Activated T-cell treated with anti-CD3 and anti-CD28 coated beads, Interleukin-2, amount 50 U/mL, for 72 hours (primary cell): ENCODE measurements around the gene RAB5B. TPM values are rescaled to one million over a fixed set of nuclear protein-coding genes. Genes with fewer than 3 reads are reported as not detected.

ENCODE experiments used
- ATAC-seq, 2 donors: fragments of 150-1000 bp; cut with Tn5 transposase; replicated peaks in 1 of 2; 2 replicates each; pipeline ENCODE4 v1.10.0; 2021; ENCODE audit warnings: moderate library complexity in 2 of 2, mild to moderate bottlenecking in 1 of 2
- DNase-seq, 2 donors: peaks; one replicate each; pipeline ENCODE4 v3.0.0; 2021 to 2022; ENCODE audit warnings: mixed read lengths in 1 of 2
- H3K27ac Mint-ChIP-seq: one replicate; pipeline ENCODE4 v1.8.0; 2022; ENCODE audit warnings: mild to moderate bottlenecking, moderate library complexity, mixed read lengths
- H3K27me3 Mint-ChIP-seq: one replicate; pipeline ENCODE4 v1.8.0; 2022; ENCODE audit warnings: low read depth, mixed read lengths
- H3K36me3 Mint-ChIP-seq, 2 donors: one replicate each; pipeline ENCODE4 v1.8.0; 2022; ENCODE audit warnings: mixed read lengths in 2 of 2, mild to moderate bottlenecking in 1 of 2; ENCODE audit not compliant: insufficient read depth in 2 of 2
- H3K4me1 Mint-ChIP-seq: one replicate; pipeline ENCODE4 v1.8.0; 2022; ENCODE audit warnings: low read depth, mixed read lengths
- H3K4me3 Mint-ChIP-seq, 2 donors: one replicate each; pipeline ENCODE4 v1.8.0; 2022; ENCODE audit warnings: mild to moderate bottlenecking in 2 of 2, mixed read lengths in 2 of 2, moderate library complexity in 2 of 2
- H3K9me3 Mint-ChIP-seq, 2 donors: one replicate each; pipeline ENCODE4 v1.8.0; 2022; ENCODE audit warnings: mixed read lengths in 2 of 2
- total RNA-seq, 2 donors: library from RNA; stranded (reverse); gene quantifications; one replicate each; pipeline ENCODE4 v1.2.3, GENCODE V29; 2022

The RAB5B gene, protein sequence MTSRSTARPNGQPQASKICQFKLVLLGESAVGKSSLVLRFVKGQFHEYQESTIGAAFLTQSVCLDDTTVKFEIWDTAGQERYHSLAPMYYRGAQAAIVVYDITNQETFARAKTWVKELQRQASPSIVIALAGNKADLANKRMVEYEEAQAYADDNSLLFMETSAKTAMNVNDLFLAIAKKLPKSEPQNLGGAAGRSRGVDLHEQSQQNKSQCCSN
- 10 to 100 TPM; 49.4 to 56.6 TPM for total RNA-seq

DNA sequence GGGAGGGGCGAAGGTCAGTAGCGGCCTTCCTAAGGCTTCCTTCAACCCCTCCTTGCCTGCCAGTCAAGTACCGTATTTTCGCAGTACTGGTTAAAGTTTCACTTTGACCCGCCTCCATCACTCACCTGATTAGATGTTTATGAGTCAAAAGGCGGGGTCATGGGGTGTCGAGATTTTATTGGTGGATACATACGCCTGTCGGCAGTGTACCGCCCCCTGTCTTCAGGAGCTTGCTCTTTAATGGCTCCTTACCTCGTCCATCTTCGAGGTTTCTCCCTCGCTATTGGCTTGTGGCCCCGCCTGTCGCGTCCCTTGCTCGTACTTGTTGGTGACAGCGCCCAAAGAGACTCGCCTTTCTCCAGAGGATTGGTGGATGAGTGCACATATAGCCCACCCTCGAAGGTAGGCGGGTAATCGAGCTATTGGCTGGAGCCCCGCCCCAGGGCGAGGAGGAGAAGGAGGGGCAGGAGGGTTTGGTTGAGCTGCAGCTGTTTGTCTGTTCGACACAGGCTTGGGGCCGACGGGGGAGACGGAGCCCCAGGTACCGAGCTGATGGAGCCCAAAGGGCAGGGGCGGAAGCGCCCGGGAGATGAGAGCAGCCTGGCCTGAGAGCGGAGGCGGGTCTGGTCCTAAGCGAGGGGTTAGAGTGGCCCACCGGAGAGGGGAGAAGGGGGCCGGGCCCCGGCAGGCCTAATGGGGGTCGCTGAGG is at the start of gene RAB5B:
Gene RAB5B, plus strand, starts transcription at position 480 of the 709 bp plus-strand sequence. CDS start 12,883 bp downstream, outside the sequence.
- Mint-ChIP-seq H3K9me3 (no peaks in the 10 kb centered on the region), H3K27ac (no peak within 1 kb of the TSS), H3K36me3 (peaks cover 1 to 8% of the 10 kb centered on the region in 2 donors), H3K4me1 (peaks cover 11% of the 10 kb centered on the region), H3K4me3 (no peak within 1 kb of the TSS), H3K27me3 (no peaks in the 10 kb centered on the region)
- ATAC-seq (peak; percentile 91 to 92), DNase-seq (peak; percentile 96 to 99)

DNA sequence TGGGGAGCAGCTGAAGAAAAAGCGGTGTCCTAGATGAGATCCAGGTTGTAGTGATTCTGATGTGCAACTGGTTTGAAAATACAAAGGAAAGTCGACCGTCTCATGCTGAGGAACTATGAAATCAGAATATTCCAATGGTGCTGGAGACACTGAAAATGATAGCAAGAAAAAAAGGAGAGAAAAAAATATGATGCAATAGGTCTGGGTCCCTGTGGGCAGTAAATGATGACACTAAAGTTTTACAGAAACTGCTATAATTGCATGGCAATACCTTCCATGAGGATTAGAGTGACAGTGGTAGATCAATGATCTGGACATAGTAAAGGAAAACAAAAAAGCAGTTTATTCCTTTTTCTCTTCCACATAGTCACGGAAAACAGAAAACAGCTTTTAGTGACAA is 48.5 kb upstream of the RAB5B start:
- H3K9me3 Mint-ChIP-seq, result no peaks in the 10 kb centered on the region
- DNase-seq, result no peak
- peaks cover 17 to 18% of the 10 kb centered on the region in 2 donors for H3K36me3 Mint-ChIP-seq
- H3K27me3 Mint-ChIP-seq, result no peaks in the 10 kb centered on the region
- peak overlapping the region; percentile 95 for H3K27ac Mint-ChIP-seq
- ATAC-seq, result no peak
- H3K4me3 Mint-ChIP-seq, result peak overlapping the region; percentile 93 to 100
- H3K4me1 Mint-ChIP-seq, result peaks cover 62% of the 10 kb centered on the region

DNA sequence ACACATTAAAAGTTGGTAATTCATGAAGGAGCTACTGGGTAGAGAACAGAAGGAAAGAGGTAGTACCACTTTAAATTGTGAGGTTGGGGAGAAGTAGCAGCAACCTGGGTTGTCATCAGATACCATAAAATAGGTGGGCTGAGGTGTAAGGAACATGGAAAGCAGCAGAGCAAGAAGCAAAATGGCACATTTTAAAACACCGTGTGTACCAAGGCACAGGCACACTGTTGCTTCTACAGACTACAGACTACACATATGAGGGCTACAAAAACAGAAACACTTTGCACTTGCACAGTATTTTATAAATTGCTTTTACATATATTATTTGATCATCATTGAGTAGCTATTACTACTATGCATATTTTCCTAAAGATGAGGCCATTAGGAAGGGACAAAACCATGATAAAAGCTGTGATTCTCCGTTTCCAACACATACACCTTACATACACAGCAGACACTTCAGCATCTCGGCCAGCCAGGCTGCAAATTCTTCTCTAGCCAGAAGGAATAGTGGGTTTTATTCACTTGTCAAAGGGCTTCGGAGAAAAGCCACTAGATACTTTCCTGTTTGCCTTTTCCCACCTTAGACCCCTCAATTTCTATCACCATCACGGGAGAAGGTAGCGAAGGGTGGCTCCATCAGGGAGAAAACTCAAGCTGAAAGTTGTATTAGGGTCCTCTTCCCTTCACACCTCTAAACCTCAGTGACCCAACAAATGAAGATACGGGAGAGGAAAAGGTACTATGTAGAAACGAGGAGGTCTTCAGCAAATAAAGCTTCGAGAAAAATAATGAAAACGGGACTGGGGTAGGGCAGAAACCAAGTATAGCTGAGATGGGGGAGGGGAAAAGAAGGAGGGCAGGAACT is 47.8 kb upstream of the RAB5B start:
- DNase-seq, result peak in 1 of 2 donors; percentile 16
- no peaks in the 10 kb centered on the region for H3K27me3 Mint-ChIP-seq

DNA sequence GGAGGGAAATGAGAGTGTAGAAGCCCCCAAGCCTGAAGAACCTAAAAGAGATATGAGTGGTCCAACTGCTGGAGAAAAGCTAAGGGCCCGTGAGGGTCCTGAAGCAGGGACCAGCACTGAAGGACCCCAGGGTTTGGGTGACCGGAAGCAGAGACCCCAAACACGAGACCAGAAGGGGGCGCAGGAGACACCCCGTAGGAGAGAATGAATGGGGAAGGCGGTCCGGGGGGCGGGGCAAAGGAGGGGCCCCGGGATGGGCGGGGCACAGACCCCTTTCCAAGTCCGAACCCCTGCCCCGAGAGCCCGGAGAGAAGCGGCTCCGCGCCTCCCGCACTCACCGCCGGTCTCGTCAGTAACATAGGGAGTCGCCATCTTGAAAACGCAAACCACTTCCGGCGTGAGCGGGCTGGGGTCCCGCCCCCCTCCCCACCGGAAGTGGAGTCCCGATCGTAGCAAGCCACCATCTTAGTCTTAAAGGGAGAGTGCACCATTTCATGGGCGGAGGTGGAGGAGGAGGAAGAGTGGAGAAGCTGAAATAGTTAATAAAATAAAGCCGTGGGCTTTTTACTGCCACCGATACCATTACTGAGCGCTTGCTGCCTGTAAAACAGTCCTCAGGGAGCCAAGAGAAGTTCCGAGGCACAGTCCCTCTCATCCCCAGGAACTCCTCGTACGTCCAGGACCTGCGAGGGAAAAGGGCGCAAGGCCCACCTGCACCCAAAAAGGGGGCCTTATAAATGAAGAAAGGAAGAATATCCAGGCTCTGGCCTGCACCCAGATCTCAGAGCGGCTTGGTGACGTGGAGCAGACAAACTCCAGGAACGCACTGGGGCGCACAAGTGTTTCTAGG is 46.9 kb upstream of the RAB5B start:
- Mint-ChIP-seq H3K36me3 (peaks cover 23 to 25% of the 10 kb centered on the region in 2 donors), H3K9me3 (no peaks in the 10 kb centered on the region), H3K4me3 (peak overlapping the region; percentile 93 to 100), H3K27ac (peak overlapping the region; percentile 95), H3K27me3 (no peaks in the 10 kb centered on the region), H3K4me1 (peaks cover 52% of the 10 kb centered on the region)
- DNase-seq, result peak; percentile 94 to 95
- peak; percentile 48 to 59 for ATAC-seq

More for the DNA sequence above, 47.8 kb upstream of the RAB5B start:
- H3K9me3 Mint-ChIP-seq, result no peaks in the 10 kb centered on the region
- peak overlapping the region; percentile 95 for H3K27ac Mint-ChIP-seq
- ATAC-seq, result no peak
- H3K4me1 Mint-ChIP-seq, result peaks cover 60% of the 10 kb centered on the region
- H3K36me3 Mint-ChIP-seq, result peaks cover 18 to 19% of the 10 kb centered on the region in 2 donors
- H3K4me3 Mint-ChIP-seq, result peak overlapping the region; percentile 93 to 100

DNA sequence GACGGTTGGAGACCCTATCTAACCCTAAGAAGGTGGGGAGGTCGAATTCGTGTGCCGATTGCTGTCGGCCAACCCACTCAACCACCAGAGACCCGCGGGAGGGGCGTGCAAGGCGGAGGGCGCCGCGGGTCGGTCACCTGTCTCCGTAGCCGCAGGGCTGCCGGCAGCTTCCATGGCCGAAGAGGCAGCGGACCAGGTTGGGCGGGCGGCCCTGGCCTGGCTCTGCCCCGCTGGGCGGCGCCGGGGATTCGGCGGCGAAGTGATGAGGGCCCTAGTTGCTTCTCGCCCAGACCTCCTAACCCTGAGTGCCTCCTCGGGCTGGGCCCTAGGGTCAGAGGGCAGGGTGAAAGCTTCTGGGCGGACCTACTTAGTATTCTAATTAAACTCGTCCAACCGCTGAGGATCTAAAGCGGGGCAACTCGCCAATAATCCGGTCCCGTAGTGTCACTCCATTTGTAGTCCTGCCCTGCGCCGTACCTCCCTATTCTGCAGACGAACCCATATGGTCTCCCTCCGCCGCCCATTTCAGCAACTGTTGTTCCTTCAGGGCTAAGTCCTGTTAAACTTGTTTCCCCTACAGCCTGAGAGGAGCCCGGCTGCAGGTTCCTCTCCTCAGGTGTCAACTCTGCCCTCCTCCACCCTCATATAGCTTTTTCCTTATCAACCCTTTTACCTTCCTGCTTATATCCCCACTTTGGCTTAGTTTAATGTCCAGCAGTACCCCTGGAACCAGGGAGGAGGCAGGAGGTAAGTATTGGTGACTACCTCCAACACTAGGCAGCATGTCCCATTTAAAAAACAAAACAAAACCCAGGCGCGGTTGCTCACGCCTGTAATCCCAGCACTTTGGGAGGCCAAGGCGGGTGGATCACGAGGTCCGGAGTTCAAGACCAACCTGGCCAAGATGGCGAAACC is 46.0 kb upstream of the RAB5B start, which contains the start of gene PYM1:
Gene PYM1, minus strand, starts transcription at position 307 of the 915 bp plus-strand sequence. Its CDS starts 133 bp downstream, at position 174.
- DNase-seq (peak; percentile 79 to 85), ATAC-seq (peak; percentile 46 to 48)
- peaks cover 46% of the 10 kb centered on the region for H3K4me1 Mint-ChIP-seq
- no peaks in the 10 kb centered on the region for H3K27me3 Mint-ChIP-seq
- H3K36me3 Mint-ChIP-seq, result peaks cover 21 to 27% of the 10 kb centered on the region in 2 donors
- H3K27ac Mint-ChIP-seq, result peak within 1 kb of the TSS; percentile 97
- no peaks in the 10 kb centered on the region for H3K9me3 Mint-ChIP-seq
- H3K4me3 Mint-ChIP-seq, result peak within 1 kb of the TSS; percentile 98 to 100

DNA sequence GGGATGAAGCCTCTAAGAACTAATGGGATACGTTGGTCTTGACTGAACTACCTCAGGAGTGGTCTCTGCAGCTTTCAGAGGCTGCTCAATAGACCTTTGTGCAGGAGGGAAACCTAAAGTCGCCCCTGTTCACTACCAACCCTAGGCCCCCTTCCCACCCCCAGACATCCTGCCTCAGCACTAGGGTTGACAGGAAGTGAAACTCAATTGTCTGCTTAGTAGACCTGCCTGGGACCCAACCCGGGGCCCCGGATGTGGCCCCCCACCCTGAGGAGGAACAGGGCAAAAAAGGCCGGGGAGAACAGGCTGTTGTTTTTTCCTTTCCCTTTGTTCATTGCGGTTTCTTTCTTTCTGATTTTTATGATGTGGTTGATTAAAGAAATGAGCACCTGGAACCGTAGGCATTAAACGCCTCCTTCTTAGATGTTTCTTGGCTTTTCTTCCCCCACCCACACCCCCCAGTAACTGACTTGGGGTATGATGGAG is 44.5 kb upstream of the RAB5B start:
- H3K9me3 Mint-ChIP-seq, result no peaks in the 10 kb centered on the region
- ATAC-seq (peak; percentile 51 to 55), DNase-seq (peak; percentile 85 to 89)
- H3K27me3 Mint-ChIP-seq, result no peaks in the 10 kb centered on the region
- H3K4me3 Mint-ChIP-seq, result peak overlapping the region; percentile 98 to 100
- H3K27ac Mint-ChIP-seq, result peak overlapping the region; percentile 97
- H3K4me1 Mint-ChIP-seq, result peaks cover 55% of the 10 kb centered on the region
- H3K36me3 Mint-ChIP-seq, result peaks cover 26% of the 10 kb centered on the region in 2 donors

DNA sequence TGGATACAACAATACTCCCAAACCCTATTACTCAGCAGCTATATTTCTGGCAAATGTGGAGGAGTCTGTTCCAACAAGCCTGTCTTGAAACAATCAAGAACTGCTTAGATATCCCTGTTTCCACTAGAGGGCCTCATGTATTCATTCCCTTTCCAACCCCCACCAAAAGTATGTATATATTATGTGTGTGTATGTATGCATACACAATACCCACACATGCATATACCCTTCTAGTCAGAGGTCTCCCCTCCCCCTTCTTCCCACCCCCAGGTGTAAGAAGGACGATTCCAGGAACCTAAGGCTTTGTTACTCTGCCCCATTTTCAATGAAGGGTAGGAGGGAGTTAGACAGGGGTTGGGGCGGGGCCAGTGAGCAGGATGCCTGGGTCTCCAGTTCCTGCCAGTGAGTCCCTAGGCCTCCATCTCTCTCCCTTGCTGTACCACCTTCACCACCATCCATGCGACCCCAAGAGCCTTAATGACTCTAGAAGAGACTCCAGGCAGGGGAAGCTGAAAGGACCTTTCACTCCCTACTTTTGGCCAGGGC is 43.0 kb upstream of the RAB5B start, which contains the start of gene DGKA:
Gene DGKA, plus strand, starts transcription at position 392 of the 546 bp plus-strand sequence. CDS start 5,342 bp downstream, outside the sequence.
- Mint-ChIP-seq H3K4me3 (peak within 1 kb of the TSS; percentile 98 to 100), H3K27ac (peak within 1 kb of the TSS; percentile 97), H3K4me1 (peaks cover 55% of the 10 kb centered on the region), H3K27me3 (no peaks in the 10 kb centered on the region), H3K36me3 (peaks cover 23 to 25% of the 10 kb centered on the region in 2 donors), H3K9me3 (no peaks in the 10 kb centered on the region)
- DNase-seq (peak; percentile 84 to 87), ATAC-seq (peak; percentile 31 to 36)

DNA sequence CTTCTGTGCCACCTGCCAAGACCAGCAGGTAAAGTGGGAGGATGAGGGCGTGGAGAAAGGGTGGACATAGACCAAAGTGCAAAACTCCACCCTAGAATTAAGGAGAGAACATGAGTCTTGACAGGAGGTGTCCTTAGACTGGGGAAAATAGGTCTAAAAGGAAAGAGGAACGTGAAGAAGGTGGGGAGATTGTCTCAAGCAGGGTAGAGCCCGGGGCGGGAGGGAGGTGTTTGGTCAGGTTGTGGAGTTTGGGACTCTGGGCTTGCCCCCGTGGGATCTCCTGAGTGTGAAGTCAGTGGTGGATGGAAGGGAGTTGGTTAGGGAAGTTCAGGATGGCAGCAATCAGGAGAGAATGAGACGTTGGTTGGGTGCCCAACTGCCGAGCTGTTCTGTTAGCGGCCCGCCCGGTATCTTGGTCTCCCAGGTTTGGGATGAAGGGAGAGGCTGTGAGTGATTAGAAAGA is 42.5 kb upstream of the RAB5B start:
- H3K27ac Mint-ChIP-seq, result peak overlapping the region; percentile 97
- peaks cover 59% of the 10 kb centered on the region for H3K4me1 Mint-ChIP-seq
- H3K9me3 Mint-ChIP-seq, result no peaks in the 10 kb centered on the region
- peak overlapping the region; percentile 98 to 100 for H3K4me3 Mint-ChIP-seq
- peaks cover 27 to 28% of the 10 kb centered on the region in 2 donors for H3K36me3 Mint-ChIP-seq
- no peaks in the 10 kb centered on the region for H3K27me3 Mint-ChIP-seq
- no peak for ATAC-seq
- peak in 1 of 2 donors; percentile 15 for DNase-seq

DNA sequence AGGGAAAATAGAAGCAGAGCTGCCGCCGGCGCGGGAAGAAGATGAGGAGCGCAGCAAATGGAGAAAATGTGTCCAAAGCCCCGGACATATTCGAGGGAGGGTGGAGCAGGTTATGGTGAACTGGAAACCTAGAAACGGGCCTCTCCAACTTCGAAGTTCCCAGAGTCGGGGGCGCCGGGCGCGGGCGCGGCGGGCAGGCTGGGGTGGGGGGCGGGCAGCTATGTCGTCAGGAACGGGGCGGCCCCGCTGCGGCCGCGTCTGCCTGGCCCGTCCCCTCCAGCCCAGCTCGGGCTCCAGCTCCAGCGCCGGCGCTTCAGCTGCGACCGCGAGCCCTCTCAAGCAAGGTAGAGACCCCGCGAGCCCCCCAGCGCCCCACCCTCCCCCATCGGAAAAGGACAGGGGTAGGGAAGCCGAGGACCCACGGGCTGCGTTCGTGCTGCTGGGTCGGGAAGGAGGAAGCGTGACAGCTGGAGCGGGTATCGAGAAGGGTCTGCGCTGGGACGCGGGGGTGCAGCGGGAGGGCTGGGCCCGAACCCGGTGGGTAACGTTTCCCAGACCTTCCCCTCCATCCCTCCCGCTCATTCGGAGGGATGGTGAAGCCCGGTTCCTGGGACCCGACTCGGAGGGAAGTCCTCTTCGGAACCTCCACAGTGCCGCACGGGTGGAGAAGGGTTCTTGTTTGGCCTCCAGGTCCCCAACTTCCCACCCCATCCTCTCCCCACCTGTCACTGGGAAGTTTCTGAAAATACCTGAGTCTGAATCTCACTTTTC is 41.9 kb upstream of the RAB5B start:
- Mint-ChIP-seq H3K4me3 (peak overlapping the region; percentile 98 to 100), H3K9me3 (no peaks in the 10 kb centered on the region), H3K27me3 (no peaks in the 10 kb centered on the region), H3K27ac (peak overlapping the region; percentile 97), H3K36me3 (peaks cover 28 to 29% of the 10 kb centered on the region in 2 donors), H3K4me1 (peaks cover 60% of the 10 kb centered on the region)
- ATAC-seq (no peak), DNase-seq (peak; percentile 44 to 49)

DNA sequence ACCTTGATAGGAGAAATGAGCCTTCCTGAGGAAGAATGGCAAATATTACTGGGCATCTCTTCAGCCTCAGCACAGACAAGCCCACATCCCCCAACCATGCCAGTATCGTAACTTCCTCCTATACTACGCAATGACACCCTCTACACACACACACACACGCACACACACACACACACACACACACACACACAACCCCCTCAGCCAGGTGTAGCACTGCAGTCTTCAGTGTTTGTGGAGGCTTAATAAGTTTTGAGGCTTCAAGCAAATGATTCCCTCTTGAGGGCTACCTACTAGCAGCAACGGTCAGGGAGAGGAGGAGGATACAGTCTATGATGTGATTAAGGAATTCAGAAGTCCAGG is 41.3 kb upstream of the RAB5B start:
- peaks cover 66% of the 10 kb centered on the region for H3K4me1 Mint-ChIP-seq
- DNase-seq, result peak in 1 of 2 donors; percentile 55
- peaks cover 30 to 32% of the 10 kb centered on the region in 2 donors for H3K36me3 Mint-ChIP-seq
- H3K27ac Mint-ChIP-seq, result peak overlapping the region; percentile 94
- no peaks in the 10 kb centered on the region for H3K9me3 Mint-ChIP-seq
- H3K27me3 Mint-ChIP-seq, result no peaks in the 10 kb centered on the region
- no peak for ATAC-seq
- H3K4me3 Mint-ChIP-seq, result peak overlapping the region; percentile 98 to 100
